Fibroblast of lung (primary cell): ENCODE measurements around the gene NUFIP2.

ENCODE experiments used
- CTCF ChIP-seq, 2 donors: IDR thresholded peaks in 1 of 2; conservative IDR thresholded peaks in 1 of 2; 1 replicate in 1 of 2; 2 replicates in 1 of 2; pipeline ENCODE4 v1.5.1; 2011 to 2012; ENCODE audit warnings: low read length in 2 of 2, control low read depth in 1 of 2, inconsistent platforms in 1 of 2, low read depth in 1 of 2, mild to moderate bottlenecking in 1 of 2
- EZH2 ChIP-seq: IDR thresholded peaks from 2 replicates; pipeline ENCODE4 v1.5.1; 2012; ENCODE audit warnings: low read length, control low read depth, mild to moderate bottlenecking; ENCODE audit errors: missing control alignments

GRCh38 chr17:29215717-29216116 lies 78.2 kb downstream of the NUFIP2 start:
- TF ChIP-seq CTCF (conservative IDR thresholded peaks at IDR 0.05 in 1 of 2, IDR thresholded peaks at IDR 0.05 in 1 of 2; ENCODE audit: low read depth in 1 of 2, low read length in 2 of 2) (no peak), EZH2 (no peak)
